GM18511 (cell line): ENCODE measurements around the gene HP.
"Not testable (repeated sequence)": the region's sequence is repeated elsewhere in the genome, so short reads cannot be mapped to it uniquely, and the experiment has no call there.

Experiments used
- ATAC-seq: cut with Tn5 transposase; IDR thresholded peaks from one replicate; pipeline ENCODE4 v1.9.1; 2021; ENCODE audit warnings: mild to moderate bottlenecking, moderate library complexity; ENCODE audit not compliant: unreplicated experiment

HP gene, protein sequence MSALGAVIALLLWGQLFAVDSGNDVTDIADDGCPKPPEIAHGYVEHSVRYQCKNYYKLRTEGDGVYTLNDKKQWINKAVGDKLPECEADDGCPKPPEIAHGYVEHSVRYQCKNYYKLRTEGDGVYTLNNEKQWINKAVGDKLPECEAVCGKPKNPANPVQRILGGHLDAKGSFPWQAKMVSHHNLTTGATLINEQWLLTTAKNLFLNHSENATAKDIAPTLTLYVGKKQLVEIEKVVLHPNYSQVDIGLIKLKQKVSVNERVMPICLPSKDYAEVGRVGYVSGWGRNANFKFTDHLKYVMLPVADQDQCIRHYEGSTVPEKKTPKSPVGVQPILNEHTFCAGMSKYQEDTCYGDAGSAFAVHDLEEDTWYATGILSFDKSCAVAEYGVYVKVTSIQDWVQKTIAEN

DNA sequence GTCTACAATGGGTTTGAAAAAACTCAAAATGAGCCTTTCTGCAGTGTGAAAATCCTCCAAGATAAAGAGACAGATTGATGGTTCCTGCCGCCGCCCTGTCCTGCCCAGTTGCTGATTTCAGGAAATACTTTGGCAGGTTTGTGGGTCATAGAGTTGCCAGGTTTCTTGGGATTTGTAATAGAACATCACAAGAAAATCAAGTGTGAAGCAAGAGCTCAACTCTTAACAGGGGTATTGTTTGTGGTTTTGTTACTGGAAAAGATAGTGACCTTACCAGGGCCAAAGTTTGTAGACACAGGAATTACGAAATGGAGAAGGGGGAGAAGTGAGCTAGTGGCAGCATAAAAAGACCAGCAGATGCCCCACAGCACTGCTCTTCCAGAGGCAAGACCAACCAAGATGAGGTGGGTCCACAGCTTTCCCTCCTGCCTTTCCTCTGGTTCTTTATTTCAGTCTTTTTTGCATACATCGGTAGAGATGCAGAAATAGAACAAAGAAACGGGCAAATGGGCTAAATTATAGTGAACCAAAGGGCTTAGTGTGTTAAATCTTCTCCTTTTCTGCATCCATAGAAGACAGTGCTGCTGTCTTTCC lies at the start of gene HP:
TSS of gene HP (plus strand) at position 252 of the 594 bp plus-strand sequence. CDS start at position 400, 148 bp downstream.
- ATAC-seq = not testable (repeated sequence)

DNA sequence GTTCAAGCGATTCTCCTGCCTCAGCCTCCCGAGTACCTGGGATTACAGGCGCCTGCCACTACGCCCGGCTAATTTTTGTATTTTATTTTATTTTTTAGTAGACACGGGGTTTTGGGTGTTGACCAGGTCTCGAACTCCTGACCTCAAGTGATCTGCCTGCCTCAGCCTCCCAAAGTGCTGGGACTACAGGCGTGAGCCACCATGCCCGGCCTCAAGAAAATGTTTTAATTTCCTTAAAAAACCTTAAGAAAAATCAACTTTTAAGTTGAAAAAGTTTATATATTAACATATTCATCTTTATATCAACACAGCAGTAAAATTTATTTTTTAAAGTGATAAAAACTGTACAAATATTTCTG lies 46.3 kb upstream of the HP start:
- not testable (repeated sequence) for ATAC-seq

DNA sequence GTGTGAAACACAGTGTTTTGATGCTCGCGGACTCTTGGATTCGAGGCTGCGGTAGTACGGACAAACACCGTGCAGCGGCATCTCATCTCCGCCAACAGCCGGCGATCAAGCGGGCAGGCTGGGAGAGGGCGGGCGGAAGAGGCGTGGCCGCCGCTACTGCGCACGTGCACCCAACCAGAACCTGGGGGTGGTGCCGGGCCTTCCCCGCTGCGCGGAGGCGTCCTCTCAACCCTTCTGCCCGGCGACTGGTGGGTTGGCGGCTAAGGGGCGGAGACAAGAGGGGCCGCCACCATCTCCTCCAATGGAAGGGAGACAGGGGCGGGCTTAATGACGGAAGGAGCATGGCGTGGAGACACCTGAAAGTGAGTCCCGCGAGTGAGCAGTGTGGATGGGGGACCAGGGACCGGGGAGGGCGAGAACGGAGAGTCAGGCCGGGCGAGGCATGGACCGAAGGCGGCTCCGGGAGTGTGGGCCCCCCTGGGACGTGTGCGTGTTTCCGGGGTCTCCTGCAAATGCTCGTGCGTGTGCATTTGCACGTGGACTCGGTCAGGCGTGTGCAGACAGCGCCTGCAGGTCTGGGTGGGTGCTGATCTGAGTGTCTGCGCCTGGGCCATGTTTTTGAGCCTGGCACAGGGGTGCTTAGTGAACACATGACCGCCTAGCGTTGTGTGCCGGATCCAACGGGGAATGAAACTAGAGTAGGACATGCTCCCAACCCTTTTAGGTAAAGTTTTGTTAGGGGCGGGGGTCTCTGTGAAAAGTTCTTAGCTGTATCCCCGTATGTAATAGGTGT lies 45.7 kb upstream of the HP start, which contains the start of gene DHODH:
TSS of gene DHODH (plus strand) at position 321 of the 793 bp plus-strand sequence. CDS start at position 342, 21 bp downstream.
- ATAC-seq = peak; percentile 99

DNA sequence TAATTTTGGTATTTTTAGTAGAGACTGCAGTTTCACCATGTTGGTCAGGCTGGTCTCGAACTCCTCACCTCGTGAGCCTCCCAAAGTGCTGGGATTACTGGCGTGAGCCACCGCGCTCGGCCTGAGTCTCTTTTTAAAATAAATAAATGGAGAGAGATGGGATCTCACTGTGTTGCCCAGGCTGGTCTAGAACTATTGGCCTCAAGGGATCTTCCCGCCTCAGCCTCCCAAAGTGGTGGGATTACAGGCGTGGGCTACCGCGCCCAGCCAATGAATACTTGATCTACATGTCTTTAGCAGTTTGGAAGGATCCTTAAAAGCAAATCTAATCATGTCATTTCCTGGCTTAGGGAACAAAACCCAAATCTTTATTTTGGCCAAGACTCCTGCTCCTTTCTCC lies 44.5 kb upstream of the HP start:
- ATAC-seq = no peak

DNA sequence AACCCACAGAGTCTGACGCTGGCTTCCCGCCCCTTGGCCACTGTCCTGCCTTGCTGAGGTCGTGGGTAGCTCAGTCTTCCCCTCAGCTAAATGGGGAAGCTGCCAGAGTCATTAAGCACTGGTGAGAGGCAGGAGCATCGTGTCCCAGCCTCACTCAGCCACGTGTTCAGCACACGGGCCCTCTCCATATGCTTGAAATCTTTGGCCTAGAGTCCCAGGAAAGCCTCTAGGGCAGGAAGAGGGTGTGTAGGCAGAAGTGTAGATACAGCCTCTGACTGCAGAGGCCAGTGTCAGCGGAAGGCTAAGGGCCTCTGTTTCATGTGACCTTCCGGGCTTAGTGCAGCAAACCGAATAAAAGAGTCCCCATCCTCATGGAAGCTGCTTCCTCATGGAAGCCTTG lies 41.7 kb upstream of the HP start:
- no peak for ATAC-seq

DNA sequence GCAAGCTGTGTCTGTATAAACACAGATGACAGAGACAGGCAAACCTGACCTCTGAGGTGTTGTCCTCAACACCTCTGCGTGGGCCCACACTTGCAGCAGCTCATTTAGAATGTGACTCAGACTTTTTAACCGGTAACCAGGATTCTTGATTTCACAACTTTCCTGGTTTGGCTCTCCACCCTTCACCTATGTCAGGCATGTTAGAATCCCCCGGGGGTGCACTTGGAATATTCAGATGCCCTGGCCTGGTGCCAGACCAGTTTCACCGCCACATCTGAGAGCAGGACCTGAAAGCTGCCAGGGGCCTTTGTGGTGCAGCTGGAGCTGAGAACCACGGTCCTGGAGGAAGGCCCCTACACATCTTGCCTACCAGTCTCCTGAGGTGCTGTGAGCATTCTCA lies 40.9 kb upstream of the HP start:
- ATAC-seq = no peak

DNA sequence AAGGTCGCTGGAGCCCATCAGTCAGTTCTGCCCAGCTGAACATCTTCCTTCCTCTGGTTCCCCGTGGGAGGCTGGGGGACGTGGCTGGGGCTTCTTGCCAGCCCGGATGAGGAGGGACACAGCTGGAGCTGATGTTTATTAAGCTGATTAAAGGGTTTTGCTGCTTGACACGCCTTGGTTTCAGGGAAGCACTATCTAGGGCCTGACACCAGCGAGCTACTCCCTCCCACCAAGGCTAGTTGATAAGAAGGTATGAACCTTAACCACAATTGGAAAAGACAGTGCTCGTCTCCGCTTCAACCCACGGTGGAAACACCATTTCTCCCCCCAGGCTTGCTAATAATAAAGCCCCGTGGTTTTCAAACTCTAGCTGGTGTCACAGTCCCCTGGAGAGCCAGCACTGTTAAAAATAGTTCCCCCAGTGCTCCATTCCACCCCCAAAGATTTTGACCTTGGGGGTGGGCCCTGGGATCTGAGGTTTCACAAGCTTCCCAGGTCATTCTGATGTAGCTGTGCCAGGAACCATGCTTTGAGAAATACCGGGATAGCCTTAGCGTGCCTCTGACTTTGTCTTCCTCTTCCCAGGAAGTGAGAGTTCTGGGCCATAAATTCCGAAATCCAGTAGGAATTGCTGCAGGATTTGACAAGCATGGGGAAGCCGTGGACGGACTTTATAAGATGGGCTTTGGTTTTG lies 40.3 kb upstream of the HP start:
- no peak for ATAC-seq

DNA sequence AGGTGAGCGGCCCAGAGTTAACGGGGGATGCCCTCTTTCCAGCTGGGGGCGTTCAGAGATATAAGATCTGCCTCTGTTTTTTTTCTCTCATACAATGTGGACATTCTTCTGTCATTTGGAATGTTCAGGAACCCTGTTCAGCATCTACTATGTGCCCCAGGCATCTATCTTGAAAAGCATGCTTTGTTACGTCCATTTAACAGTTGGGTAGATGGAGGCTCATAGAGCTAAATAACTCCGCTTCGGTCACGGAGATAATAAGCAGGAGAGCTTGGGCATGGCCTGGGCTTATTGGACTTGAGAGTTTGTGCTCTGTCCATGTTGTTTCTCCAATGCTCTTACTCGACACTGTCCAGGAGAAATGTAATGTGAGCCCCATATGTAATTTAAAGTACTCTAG lies 39.6 kb upstream of the HP start:
- no peak for ATAC-seq

DNA sequence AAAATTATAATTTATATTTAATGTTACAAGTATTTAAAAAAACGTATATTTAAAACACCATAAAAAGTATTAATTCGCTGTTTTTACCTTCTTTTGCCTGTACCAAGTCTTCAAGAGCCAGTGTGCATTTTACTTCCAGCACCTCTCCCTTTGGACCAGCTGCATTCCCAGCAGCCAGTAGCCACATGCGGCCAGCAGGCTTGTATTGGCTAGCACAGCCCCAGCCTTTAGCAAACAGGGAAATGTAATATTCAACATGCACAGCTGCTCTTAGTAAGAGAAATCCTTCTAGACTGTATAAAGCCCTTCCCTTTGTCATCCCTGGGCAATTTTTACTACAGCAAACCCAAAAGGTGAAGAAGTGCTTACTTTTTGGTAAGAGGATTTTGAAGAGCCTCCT lies 39.2 kb upstream of the HP start:
- no peak for ATAC-seq

DNA sequence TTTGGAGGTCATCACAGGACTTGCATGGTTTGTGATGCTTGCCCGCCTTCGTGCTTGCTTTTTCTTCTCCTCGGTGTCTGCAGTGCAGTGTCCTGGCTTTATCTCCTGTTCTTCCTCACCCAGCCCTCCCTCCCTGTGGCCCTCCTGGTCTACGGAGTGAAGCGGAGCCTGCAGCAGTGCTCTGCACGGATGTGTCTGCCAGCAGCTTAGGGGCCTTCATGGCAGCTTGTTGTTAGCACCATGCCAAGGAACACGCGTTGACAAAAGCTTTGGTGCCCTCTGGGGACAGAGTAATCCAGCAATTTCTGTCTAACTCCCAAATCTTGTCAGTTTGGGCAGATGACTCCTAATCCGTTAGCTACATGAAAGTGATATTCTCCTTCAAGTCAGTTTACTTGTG lies 35.8 kb upstream of the HP start:
- no peak for ATAC-seq

DNA sequence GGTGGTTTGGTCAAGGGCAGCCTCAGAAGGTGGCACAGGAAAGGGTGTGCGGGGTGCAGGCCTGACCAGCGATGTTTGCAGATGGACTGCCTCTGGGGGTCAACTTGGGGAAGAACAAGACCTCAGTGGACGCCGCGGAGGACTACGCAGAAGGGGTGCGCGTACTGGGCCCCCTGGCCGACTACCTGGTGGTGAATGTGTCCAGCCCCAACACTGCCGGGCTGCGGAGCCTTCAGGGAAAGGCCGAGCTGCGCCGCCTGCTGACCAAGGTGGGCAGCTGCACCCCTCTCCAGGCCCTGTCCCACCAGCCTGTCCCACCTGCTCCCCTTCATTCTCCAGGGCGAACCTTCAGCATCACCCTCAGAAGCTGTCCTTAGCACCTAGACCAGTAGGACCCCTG lies 33.3 kb upstream of the HP start:
- no peak for ATAC-seq

DNA sequence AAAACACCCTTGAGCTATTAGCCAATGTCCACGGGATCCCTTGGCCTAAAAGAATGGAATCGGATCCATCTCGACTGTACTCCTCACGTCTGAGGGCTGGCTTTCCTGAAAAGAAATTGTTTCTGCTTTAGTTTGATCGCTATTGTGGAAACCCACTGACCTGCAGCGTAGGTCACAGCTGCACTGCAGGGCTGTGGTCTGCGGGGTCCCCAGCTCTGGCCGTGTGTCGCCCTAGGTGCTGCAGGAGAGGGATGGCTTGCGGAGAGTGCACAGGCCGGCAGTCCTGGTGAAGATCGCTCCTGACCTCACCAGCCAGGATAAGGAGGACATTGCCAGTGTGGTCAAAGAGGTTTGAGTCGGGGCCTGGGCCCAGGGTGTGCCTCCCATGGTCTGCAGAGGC lies 32.2 kb upstream of the HP start:
- ATAC-seq = no peak

DNA sequence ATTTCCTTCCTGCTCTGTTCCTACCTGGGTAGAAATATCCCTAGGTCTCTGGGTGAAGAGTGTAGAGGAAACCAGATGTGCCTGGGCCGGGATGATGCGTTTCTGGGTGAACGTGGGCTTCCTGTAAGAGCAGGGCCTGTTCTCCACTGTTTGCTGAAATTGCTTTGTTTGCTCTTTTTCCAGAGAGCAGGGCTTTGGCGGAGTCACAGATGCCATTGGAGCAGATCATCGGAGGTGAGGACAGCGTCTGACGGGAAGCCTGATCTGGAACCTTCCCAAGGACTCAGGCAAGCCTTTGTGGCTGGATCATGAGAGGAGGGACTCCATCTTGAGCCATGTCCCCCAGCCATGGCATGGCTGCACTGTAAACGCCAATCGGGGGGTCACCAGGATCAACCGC lies 30.3 kb upstream of the HP start:
- no peak for ATAC-seq

DNA sequence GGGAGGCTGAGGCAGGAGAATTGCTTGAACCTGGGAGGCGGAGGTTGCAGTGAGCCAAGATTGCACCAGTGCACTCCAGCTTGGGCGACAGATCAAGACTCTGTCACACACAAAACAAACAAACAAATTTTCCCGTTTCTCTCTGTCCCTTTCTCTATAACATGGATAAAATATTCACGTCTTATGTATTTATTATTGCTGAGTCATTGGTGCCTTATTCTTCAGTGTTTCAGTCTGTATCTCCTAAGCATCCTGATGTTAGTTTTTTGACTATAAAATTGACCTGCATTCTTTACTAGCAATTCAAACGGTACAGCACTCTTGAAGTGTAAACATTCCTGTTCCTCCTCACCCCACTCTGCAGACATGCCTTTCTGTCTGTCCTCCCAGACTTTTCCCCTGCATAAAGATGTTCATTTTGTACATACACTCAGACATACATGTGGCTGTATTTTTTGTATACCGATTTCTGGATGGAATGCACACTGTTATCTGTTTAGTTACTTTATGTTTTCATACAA lies 29.4 kb upstream of the HP start:
- ATAC-seq = no peak

DNA sequence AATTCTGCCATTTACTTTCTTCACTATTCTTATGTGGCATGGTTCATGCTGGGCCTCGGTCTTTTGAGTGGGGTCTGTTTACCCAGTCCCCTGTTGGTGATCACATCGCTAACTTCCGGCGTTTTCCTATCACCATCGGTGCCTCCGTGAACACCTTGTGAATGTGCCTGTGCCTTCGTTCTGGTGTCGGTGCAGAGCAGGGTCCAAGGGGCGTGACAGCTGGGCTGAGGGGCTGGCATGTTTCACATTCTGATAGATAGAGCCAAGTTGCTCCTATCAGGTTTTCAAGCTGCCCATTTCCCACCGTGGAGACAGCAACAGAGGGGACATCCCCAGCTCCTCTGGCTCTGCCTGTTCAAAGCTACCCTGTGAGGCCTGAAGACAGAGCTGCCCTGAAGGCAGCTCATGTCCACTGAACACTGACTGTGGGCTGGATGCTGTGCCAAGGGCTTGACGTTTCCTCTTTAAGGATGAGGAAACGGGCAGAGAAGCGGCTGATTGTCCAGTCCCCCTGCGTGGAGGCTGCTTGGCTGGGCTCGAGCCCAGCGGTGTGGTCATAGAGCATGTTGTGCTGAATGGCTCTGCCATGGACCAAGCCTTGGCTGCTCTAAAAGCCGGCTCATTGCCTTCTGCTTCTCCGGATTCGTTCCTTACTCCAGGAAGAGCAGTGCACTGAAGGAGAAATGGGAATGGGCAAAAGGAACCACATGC lies 28.7 kb upstream of the HP start:
- ATAC-seq = no peak

DNA sequence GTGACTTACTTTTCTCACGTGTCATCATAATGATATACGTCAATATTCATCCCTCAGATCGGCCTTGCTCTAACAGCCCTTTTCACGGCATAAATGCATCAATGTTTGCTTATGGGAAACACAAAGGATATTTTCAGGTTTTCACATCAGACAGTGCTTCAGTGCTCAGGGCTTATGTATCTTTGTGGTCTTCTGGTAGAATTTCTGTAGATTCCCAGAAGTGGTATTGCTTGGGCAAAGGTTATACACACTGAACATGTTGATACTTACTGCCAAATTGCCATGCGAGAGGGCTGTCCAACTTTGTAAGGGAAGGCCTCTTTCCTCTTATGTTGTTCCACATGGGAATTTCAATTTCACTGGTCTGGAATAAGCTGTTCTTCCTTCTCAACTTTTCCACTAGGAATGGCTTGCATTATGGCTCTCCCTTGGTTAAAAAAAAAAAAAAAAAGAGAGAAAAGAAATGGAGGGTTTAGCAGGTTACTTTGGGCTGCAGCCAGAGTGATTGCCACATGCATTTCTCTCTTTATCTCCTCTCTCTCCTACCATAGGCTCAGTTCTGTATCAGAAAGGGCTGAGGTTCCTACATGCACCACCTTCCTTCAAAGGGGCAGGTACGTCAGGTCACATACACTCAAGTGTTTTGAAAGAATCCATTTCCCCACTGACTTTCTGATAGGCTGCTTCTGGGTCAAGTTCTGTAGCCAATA lies 26.5 kb upstream of the HP start:
- ATAC-seq = no peak

DNA sequence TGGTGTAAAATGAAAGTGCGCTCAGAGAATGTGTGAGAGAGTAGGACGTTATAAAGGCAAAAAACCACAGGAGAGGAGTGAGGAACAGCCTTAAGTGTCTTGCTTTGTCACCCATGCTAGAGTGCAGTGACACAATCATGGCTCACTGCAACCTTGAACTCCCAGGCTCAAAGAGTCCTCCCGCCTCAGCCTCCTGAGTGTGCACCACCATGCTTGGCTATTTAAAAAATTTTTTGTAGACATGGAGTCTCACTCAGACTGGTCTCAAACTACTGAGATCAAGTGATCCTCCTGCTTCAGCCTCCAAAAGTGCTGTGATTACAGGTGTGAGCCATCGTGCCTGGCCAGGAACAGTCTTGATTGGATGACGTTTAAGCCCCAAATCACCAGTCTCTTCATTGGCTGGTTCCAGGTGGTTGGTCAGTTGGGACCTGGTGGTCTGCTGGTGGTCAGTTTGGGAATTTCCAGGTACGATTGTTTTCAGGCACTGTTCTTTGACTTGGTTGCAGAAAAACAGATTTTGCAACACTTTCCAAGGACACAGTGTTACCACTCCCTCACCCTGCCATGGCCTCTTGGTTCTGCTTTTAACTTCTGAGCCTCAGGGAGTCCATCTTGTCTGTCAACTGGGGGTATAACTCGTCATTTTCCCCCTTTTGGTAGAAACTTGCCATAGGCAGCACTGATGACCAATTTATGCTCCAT lies 24.6 kb upstream of the HP start:
- no peak for ATAC-seq

DNA sequence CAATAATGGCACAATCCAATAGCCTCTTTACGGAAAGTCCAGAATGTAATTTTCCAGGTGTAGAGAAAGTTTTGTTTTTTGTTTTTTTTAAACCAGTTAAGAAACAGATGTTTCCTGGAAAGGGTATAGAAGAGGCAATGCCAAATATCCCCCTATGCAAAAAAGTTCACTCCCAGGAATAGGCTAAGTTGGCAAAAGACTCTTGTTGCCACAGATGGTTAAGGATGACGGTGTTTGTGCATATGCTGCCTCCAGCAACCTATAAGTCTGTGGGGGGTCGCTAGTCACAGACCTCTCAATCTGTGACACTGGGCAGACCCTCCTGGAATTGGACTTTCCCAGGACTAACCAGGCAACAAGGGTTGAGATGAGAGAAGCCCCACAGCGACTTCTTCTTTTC lies 20.9 kb upstream of the HP start:
- no peak for ATAC-seq

DNA sequence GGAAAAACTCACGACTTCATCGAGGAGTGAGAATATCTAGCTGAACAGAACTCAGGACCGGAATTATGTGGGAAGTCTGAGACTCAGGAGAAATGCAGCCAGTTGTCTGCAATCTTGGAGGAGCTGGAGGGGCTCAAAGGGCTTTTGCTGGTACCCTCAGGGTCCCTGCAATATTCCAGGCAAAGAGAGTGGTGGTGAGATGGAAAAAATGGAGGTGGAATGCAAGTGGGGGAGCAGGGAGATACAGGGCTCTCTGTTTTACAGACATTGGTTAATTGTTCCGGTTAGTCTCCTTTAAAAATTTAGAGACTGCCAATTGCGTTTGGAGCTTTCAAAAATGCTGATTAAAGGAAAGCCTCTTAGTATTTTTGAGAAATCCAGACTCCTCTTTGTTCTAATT lies 18.2 kb upstream of the HP start:
- no peak for ATAC-seq
